Large intestine (tissue), 3 donors: Measurements from ENCODE around the gene PDIA5. TPM values are rescaled to one million over a fixed set of nuclear protein-coding genes. Genes with fewer than 3 reads are reported as not detected.

Source experiments
- DNase-seq, 2 donors: peaks; one replicate each; pipeline versions ENCODE4 v3.0.0 to v3.0.0-alpha.2; 2013
- H3K27ac ChIP-seq: one replicate; pipeline ENCODE4 v1.5.1; 2013; ENCODE audit warnings: low read length
- H3K27me3 ChIP-seq: 2 replicates; pipeline ENCODE4 v1.6.1; 2013; ENCODE audit warnings: low read length; ENCODE audit not compliant: control insufficient read depth, insufficient read depth
- H3K36me3 ChIP-seq: 2 replicates; pipeline ENCODE4 v1.6.1; 2013; ENCODE audit warnings: low read length; ENCODE audit not compliant: control insufficient read depth, insufficient read depth
- H3K4me1 ChIP-seq: one replicate; pipeline ENCODE4 v1.6.1; 2013; ENCODE audit warnings: low read length; ENCODE audit not compliant: control insufficient read depth, insufficient read depth
- H3K4me3 ChIP-seq: one replicate; pipeline ENCODE4 v1.5.1; 2013; ENCODE audit warnings: low read length
- H3K9me3 ChIP-seq: one replicate; pipeline ENCODE4 v1.6.1; 2013; ENCODE audit warnings: mild to moderate bottlenecking, low read depth, low read length, moderate library complexity; ENCODE audit not compliant: control insufficient read depth
- WGBS: methylation state at CpG from one replicate; pipeline ENCODE4 v1.1.5; 2013; ENCODE audit warnings: low lambda C conversion rate; ENCODE audit not compliant: insufficient coverage; 5-methylcytosine and 5-hydroxymethylcytosine counted together
- polyA plus RNA-seq: library from polyadenylated mRNA; unstranded; fragments of 120-200 nt; gene quantifications from one replicate; pipeline ENCODE4 v1.2.1, GENCODE V29; 2013

The PDIA5 gene
- polyA plus RNA-seq, 1 donor, result 39.6 TPM

DNA sequence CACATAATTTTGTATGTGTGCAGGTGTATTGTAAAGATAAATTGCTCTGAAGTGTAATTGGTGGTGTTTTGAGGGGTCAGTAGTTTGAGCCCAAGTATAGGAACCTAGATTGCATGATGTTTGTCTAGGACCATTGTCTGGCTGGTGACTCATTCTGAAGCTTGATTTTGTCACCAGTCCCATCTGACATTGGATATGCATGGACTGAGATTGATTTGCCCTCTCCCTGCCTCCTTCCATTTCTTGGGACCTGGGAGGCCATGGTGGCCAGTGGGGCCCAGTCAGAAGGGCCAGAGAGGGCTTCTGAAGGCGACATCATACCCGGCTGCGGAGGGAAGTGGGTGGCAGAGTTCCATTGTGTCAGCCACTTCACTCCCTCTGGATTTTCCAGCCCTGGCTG is 62.3 kb downstream of the PDIA5 start:
- no CpG with 5 or more reads among the region's 3 CpGs for WGBS

DNA sequence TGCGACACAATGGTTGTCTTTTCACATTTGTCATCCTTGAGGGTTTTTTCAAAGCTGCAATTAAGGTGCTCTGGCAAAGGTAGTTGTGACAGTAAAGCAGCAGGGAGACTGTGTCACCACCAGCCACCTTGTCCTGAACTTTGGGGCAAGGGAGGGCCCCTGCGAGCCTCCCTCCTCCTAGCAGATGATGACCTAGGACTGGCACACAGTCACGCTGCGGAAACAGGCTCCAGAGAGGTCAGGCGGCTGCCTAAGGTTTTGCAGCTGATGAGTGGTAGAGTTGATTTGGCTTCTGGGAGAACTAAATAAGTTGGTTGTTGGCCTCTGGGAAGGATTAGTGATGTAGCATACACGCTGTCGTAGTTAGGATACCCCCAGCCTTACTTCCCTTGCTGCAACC is 62.7 kb downstream of the PDIA5 start:
- no peaks in the 10 kb centered on the region for H3K9me3 ChIP-seq
- no peak overlapping the region for H3K4me3 ChIP-seq
- peak overlapping the region; percentile 98 for H3K27ac ChIP-seq
- peaks cover 25% of the 10 kb centered on the region for H3K4me1 ChIP-seq
- DNase-seq, result peak; percentile 36 to 70
- WGBS, result no CpG with 5 or more reads among the region's 7 CpGs
- peaks cover 39% of the 10 kb centered on the region for H3K36me3 ChIP-seq
- no peaks in the 10 kb centered on the region for H3K27me3 ChIP-seq

More for the DNA sequence above, 62.3 kb downstream of the PDIA5 start:
- Histone ChIP-seq H3K36me3 (peaks cover 42% of the 10 kb centered on the region), H3K4me3 (no peak overlapping the region), H3K27ac (peak overlapping the region; percentile 98), H3K4me1 (peaks cover 25% of the 10 kb centered on the region), H3K27me3 (no peaks in the 10 kb centered on the region), H3K9me3 (no peaks in the 10 kb centered on the region)
- no peak for DNase-seq

GRCh38 chr3:123130079-123130750 is 63.4 kb downstream of the PDIA5 start:
- peak; percentile 94 to 98 for DNase-seq
- Histone ChIP-seq H3K27me3 (no peaks in the 10 kb centered on the region), H3K4me3 (peak overlapping the region; percentile 24), H3K4me1 (peaks cover 25% of the 10 kb centered on the region), H3K9me3 (no peaks in the 10 kb centered on the region), H3K36me3 (peaks cover 37% of the 10 kb centered on the region), H3K27ac (peak overlapping the region; percentile 98)
- WGBS, result no CpG with 5 or more reads among the region's 12 CpGs

- H3K36me3 ChIP-seq, result peaks cover 35% of the 10 kb centered on the region
- no peak for DNase-seq
- peaks cover 15% of the 10 kb centered on the region for H3K4me1 ChIP-seq
- no peaks in the 10 kb centered on the region for H3K9me3 ChIP-seq
- H3K27me3 ChIP-seq, result no peaks in the 10 kb centered on the region
- no CpG with 5 or more reads among the region's 10 CpGs for WGBS
- no peak overlapping the region for H3K4me3 ChIP-seq
- H3K27ac ChIP-seq, result no peak overlapping the region
Observed at GRCh38 chr3:123134671-123135070, 67.8 kb downstream of the PDIA5 start.

DNA sequence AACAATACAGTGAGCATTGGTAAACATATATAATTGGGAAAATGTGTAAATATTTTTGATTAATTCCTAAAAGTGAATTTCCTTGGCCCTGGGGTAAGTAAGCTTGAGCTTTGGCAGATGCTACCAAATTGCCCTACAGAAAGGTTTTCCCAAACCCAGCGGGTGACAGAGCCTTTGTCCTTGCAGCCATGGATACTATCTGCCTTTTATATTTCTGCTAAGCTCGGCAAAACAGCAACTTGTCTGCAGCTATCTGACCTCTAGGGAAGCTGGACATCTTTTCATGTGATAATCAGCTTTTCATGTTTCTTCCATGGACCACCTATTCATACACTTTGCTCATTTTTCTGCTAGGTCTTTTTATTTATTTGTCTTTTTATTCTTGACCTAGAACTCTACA is 70.2 kb downstream of the PDIA5 start:
- H3K9me3 ChIP-seq, result no peaks in the 10 kb centered on the region
- no peak overlapping the region for H3K27ac ChIP-seq
- H3K36me3 ChIP-seq, result peaks cover 45% of the 10 kb centered on the region
- DNase-seq, result no peak
- H3K4me3 ChIP-seq, result no peak overlapping the region
- no peaks in the 10 kb centered on the region for H3K4me1 ChIP-seq
- no CpG with 5 or more reads among the region's 2 CpGs for WGBS
- H3K27me3 ChIP-seq, result no peaks in the 10 kb centered on the region

DNA sequence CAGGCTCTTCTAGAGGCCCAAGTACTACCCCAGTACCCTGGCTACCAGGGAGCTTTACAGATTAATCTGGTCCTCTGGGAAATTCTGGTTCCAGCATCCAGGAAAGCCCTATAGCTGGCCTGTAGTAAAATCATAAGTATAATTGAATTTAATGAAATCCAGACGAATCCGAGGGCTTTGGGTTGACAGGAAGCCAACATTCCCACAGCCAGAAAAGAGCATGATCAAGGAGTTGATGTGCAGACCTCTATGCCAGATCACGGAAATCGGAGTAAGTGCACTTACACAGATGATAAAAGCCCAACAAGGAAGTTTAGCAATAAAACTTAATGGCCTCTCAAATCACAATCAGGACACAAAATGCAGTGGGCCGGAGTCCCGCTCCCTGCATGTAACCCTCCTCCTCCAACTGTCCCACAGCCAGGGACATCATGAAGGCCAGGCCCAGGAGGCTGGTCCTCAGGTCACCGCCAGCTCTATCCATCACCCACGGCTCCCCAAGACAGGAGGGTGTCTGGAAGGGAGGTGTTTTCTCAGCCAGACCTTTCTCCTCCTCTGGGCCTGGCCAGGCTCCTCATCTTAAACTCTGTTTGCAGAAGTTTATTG is 72.1 kb downstream of the PDIA5 start:
- WGBS, result 48% methylated on average over 2 of the region's 8 CpGs
- no peak overlapping the region for H3K4me3 ChIP-seq
- no peak overlapping the region for H3K27ac ChIP-seq
- H3K27me3 ChIP-seq, result no peaks in the 10 kb centered on the region
- peaks cover 34% of the 10 kb centered on the region for H3K36me3 ChIP-seq
- H3K9me3 ChIP-seq, result no peaks in the 10 kb centered on the region
- peaks cover 4% of the 10 kb centered on the region for H3K4me1 ChIP-seq
- DNase-seq, result peak in 1 of 2 donors; percentile 12

GRCh38 chr3:123139522-123139921 is 72.7 kb downstream of the PDIA5 start:
- no CpG with 5 or more reads among the region's 5 CpGs for WGBS
- H3K4me1 ChIP-seq, result peaks cover 4% of the 10 kb centered on the region
- no peak overlapping the region for H3K27ac ChIP-seq
- H3K9me3 ChIP-seq, result no peaks in the 10 kb centered on the region
- no peaks in the 10 kb centered on the region for H3K27me3 ChIP-seq
- no peak overlapping the region for H3K4me3 ChIP-seq
- H3K36me3 ChIP-seq, result peaks cover 32% of the 10 kb centered on the region
- DNase-seq, result no peak

- no peaks in the 10 kb centered on the region for H3K9me3 ChIP-seq
- H3K27me3 ChIP-seq, result no peaks in the 10 kb centered on the region
- peaks cover 4% of the 10 kb centered on the region for H3K4me1 ChIP-seq
- peaks cover 33% of the 10 kb centered on the region for H3K36me3 ChIP-seq
- H3K4me3 ChIP-seq, result no peak overlapping the region
- 100% methylated on average over 1 of the region's 9 CpGs for WGBS
- no peak overlapping the region for H3K27ac ChIP-seq
- no peak for DNase-seq
Observed at GRCh38 chr3:123140550-123140949, 73.7 kb downstream of the PDIA5 start.

GRCh38 chr3:123141276-123141675 is 74.5 kb downstream of the PDIA5 start:
- no CpG with 5 or more reads among the region's 5 CpGs for WGBS
- no peaks in the 10 kb centered on the region for H3K9me3 ChIP-seq
- peaks cover 40% of the 10 kb centered on the region for H3K36me3 ChIP-seq
- H3K4me3 ChIP-seq, result no peak overlapping the region
- peaks cover 4% of the 10 kb centered on the region for H3K4me1 ChIP-seq
- H3K27ac ChIP-seq, result no peak overlapping the region
- DNase-seq, result no peak
- no peaks in the 10 kb centered on the region for H3K27me3 ChIP-seq

DNA sequence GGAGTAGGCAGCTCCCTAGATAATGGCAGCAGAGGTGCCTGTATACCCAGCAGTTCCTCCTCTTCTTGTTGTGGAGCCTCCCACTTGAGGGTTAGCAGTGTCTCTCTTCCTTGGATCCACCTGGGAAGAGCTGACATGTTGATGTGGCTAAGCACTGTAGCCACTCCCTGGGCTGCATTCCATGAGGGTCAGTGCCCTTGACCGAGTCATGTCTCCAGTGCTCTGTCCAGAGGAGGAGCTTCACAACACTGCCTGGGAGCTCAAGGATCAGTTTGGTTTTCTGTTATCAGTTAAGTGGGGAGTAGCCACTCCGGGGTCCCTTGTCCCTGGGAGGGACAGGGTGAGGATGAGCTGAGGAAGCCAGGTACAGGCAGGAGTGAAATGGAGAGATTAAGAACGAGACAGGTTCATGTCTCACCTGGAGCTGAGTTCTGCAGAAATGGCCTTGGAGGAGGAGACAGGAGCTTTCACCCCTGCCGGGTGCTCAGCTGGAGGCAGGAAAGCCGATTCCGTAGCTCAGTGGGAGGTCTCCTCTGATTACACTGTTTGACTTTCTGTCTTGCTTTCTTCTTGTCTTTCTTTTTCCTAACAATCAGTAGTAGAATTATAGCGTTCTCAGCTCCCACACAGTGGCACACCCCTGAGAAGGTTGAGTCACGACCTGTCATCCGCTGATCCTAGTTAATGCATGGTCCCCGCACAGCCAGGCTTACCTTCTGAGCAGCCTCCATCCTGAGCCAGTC is 77.0 kb downstream of the PDIA5 start:
- peak; percentile 72 to 83 for DNase-seq
- Histone ChIP-seq H3K4me1 (peaks cover 4% of the 10 kb centered on the region), H3K27ac (peak overlapping the region; percentile 88), H3K27me3 (no peaks in the 10 kb centered on the region), H3K4me3 (peak overlapping the region; percentile 11), H3K36me3 (peaks cover 51% of the 10 kb centered on the region), H3K9me3 (no peaks in the 10 kb centered on the region)
- no CpG with 5 or more reads among the region's 10 CpGs for WGBS
